A204.1 (cell line): ENCODE measurements around the gene TUT1.
"Not testable (repeated sequence)": the region's sequence is repeated elsewhere in the genome, so short reads cannot be mapped to it uniquely, and the experiment has no call there.

ENCODE experiments used
- FAIRE-seq: peaks from 2 replicates; lab custom pipeline; 2012; peaks lifted over from hg19 to GRCh38; lab: Jason Lieb, UNC

TUT1 gene

GRCh38 chr11:62603776-62604299 lies 12.5 kb upstream of the TUT1 start:
- FAIRE-seq: no peak

GRCh38 chr11:62603072-62603408 lies 11.7 kb upstream of the TUT1 start:
- FAIRE-seq: no peak

- no peak for FAIRE-seq
Measured at GRCh38 chr11:62602141-62603071, 11.1 kb upstream of the TUT1 start.

GRCh38 chr11:62601372-62602140 lies 10.2 kb upstream of the TUT1 start, which contains the start of gene MTA2:
TSS of gene MTA2 (minus strand) at chr11:62601865. CDS start at chr11:62601450, 415 bp downstream.
- FAIRE-seq: peak; percentile 98

GRCh38 chr11:62601122-62601371 lies 9.7 kb upstream of the TUT1 start:
- FAIRE-seq: no peak

GRCh38 chr11:62600367-62601121 lies 9.2 kb upstream of the TUT1 start:
- no peak for FAIRE-seq

GRCh38 chr11:62599901-62600300 lies 8.6 kb upstream of the TUT1 start:
- no peak for FAIRE-seq

- peak; percentile 98 for FAIRE-seq
Measured at GRCh38 chr11:62599069-62599696, 7.9 kb upstream of the TUT1 start.

GRCh38 chr11:62595124-62595523 lies 3.8 kb upstream of the TUT1 start:
- no peak for FAIRE-seq

GRCh38 chr11:62593434-62594044 lies 2.2 kb upstream of the TUT1 start:
- FAIRE-seq: no peak

- no peak for FAIRE-seq
Measured at GRCh38 chr11:62592989-62593421, 1.7 kb upstream of the TUT1 start.

GRCh38 chr11:62592146-62592815 lies 958 bp upstream of the TUT1 start:
- FAIRE-seq: no peak

GRCh38 chr11:62588966-62589637 lies 2.2 kb downstream of the TUT1 start:
- FAIRE-seq: no peak

- FAIRE-seq: not testable (repeated sequence)
Measured at GRCh38 chr11:62585356-62585755, 6.0 kb downstream of the TUT1 start.

- FAIRE-seq: not testable (repeated sequence)
Measured at GRCh38 chr11:62581735-62582134, 9.6 kb downstream of the TUT1 start.

GRCh38 chr11:62580959-62581715 lies 10.2 kb downstream of the TUT1 start:
- FAIRE-seq: no peak

- FAIRE-seq: no peak
Measured at GRCh38 chr11:62579252-62579651, 12.1 kb downstream of the TUT1 start.

- FAIRE-seq: no peak
Measured at GRCh38 chr11:62578541-62578940, 12.8 kb downstream of the TUT1 start.

- no peak for FAIRE-seq
Measured at GRCh38 chr11:62577046-62577714, 14.1 kb downstream of the TUT1 start.
